Fibroblast of skin of left quadriceps (primary cell): ENCODE data around the gene DENND5B.
"Not testable (repeated sequence)": the region's sequence is repeated elsewhere in the genome, so short reads cannot be mapped to it uniquely, and the experiment has no call there.

Experiments used
- DNase-seq, 2 experiments: peaks; one replicate each; pipeline ENCODE4 v3.0.0-alpha.2; 2013; ENCODE audit warnings: low read depth in 2 of 2

DENND5B gene

DNA sequence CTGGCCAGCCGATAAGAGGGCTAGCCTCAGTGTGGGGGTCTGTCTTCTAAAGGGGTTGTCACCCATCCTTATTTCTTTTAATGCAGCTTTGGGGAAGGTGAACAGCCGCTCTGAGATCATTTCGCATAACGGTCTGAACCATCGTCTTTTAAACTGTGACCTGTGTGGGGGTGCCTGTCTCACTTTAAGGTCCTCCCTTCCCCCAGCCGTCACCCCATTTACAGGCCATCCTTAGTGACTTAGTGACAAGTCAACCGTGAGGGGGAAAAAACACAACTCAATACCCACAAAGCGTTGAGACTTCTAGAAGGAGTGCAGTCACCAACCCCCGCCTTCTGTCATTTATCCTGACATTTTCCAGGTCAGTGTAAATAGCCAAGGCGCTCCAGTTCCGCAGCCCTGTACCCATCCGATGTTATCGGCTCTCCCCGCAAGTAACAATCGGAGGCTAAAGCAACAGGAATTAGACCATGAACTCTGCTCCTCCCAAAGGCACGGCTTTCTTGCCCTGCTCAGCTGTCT lies 505 bp upstream of the DENND5B start:
- DNase-seq, result no peak

- peak; percentile 16 to 20 for DNase-seq
Observed at GRCh38 chr12:31589904-31590641, 863 bp downstream of the DENND5B start.

- DNase-seq, result no peak
Observed at GRCh38 chr12:31589598-31589903, 1.4 kb downstream of the DENND5B start.

GRCh38 chr12:31588976-31589375 lies 2.0 kb downstream of the DENND5B start:
- DNase-seq, result no peak

- DNase-seq, result no peak
Observed at GRCh38 chr12:31586728-31587127, 4.2 kb downstream of the DENND5B start.

DNA sequence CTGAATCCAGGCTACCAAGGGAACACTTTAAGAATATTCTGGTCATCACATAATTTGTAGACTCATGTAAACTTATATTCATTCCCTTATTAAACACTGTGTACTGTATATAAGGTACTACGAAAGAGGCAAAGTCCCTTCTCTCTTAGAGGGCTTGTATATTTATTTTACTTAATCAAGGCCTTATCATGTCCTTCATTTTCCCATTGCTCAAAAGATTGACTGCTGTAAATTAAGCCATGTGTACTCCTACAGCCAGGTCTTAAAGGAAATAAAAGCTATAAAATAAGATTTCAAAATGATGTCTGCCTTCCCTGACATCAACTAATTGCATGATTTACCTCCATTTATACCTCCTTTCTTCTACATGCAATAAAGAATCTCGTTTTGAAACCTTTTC lies 5.0 kb downstream of the DENND5B start:
- no peak for DNase-seq

DNA sequence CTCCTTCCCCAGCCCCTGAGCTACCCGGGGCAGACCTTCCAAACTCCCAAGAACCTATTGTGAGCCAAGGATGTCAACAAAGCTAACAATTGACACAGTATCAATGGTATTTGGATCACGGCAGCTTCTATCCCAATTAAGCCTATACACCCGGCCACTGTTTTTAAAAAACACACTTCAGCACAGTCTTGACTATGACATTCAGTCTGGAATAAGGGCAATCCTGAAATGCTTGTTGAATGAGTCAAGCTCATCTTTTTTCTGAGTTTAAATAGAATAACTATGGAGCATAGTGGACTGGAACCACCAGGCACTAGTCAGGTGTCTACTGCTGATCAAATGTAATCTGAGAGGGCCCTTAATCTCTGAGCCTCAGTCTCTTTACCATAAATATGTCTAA lies 5.7 kb downstream of the DENND5B start:
- peak; percentile 18 for DNase-seq

DNA sequence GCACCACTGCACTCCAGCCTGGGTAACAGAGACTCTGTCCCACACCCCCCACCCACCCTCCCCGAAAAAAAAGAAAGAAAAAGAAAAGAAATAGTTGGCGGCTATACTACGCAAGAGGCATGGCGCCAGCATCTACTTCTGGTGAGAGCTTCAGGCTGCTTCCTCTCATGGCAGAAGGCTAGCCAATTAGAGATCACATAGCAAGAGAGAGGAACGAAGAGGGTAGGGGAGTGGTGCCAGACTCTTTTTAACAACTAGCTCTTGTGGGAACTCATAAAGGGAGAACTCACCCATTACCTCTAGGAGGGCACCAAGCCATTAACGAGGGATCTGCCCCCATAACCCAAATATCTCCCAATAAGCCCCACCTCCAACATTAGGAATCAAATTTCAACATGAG lies 6.2 kb downstream of the DENND5B start:
- DNase-seq, result no peak

DNA sequence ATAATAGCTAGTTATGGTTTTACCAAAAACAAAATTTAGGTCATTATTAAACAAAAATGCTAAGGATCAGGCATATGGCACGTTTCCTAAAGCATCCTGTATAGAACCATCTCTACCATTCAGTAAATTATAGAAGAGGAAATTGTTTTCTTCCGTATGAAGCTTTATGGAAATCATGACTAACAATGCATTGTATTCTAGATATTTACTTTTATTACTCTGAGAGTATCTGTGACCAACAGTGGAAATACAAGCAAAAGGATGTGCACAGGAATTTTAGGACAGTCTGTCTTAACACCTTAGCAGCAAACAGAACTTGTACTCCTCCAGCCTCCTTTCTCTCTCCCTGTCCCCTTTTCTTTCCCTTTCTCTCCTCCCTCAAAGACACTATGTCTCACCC lies 7.1 kb downstream of the DENND5B start:
- no peak for DNase-seq

DNA sequence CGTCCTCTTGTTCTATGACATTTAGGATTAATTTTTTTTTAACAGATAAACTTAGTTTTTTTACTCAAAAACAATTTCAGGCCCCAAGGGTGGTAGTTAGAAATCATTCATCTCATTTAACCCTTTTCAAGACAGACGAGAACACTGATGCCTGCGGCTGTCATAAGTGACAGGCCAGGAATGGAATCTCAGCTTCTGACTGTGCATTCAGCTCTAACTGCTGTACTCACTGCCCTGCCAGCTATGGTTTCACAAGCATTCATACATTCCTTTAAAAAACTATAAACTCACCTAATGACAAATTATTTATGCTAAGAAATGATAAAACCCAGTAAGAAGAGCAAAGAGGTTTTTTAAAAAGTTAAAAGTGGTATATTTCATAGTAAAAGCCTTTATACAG lies 8.8 kb downstream of the DENND5B start:
- DNase-seq, result peak; percentile 26 to 37

- DNase-seq, result peak; percentile 36 to 40
Observed at GRCh38 chr12:31578632-31579031, 12.3 kb downstream of the DENND5B start.

- no peak for DNase-seq
Observed at GRCh38 chr12:31574803-31575575, 15.9 kb downstream of the DENND5B start.

DNA sequence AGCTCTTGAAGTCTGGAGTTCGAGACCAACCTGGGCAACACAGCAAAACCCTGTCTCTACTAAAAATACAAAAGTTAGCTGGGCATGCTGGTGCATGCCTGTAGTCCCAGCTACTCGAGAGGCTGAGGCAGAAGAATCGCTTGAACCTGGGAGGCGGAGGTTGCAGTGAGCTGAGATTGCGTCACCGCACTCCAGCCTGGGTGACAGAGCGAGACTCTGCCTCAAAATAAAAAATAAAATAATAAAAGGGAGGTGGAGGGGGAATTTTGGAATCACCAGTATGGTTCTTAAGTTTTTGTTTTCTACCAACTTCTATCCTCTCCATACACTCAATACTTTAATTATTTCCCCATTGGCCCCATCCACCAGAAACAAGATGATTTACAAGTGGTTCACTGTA lies 16.6 kb downstream of the DENND5B start:
- DNase-seq, result not testable (repeated sequence)

GRCh38 chr12:31572900-31573600 lies 17.9 kb downstream of the DENND5B start:
- DNase-seq, result no peak

GRCh38 chr12:31570880-31571279 lies 20.1 kb downstream of the DENND5B start:
- DNase-seq, result no peak

DNA sequence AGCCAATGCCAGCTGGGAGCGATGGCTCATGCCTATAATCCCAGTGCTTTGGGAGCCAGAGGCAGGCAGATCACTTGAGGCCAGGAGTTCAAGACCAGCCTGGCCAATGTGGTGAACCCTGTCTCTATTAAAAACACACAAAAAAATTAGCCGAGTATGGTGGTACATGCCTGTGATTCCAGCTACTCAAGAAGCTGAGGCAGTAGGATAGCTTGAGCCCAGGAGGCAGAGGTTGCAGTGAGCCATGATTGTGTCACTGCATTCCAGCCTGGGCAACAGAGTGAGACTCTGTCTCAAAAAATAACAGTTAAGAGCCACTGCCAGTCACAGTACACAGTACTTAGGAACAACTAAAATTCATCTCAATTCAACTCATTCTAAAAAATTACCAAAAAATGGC lies 21.4 kb downstream of the DENND5B start:
- DNase-seq, result not testable (repeated sequence)

GRCh38 chr12:31568498-31568897 lies 22.4 kb downstream of the DENND5B start:
- DNase-seq, result no peak

DNA sequence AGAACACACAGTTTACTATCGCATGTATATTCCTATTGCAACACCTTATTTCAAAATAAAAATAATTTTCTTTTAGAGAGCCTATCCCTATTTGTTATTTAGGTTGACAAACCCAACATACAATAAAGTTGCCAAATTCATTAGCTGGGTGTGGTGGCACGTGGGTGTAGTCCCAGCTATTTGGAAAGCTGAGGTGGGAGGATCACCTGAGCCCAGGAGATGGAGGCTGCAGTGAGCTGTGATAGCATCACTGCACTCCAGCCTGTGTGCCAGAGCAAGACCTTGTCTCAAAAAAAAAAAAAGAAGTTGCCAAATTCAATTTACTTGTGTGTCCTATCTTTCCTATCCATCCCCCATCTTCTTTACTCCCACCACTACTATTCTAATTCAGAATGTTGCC lies 23.9 kb downstream of the DENND5B start:
- DNase-seq, result no peak

- DNase-seq, result no peak
Observed at GRCh38 chr12:31566547-31566946, 24.4 kb downstream of the DENND5B start.

- DNase-seq, result no peak
Observed at GRCh38 chr12:31562594-31563328, 28.2 kb downstream of the DENND5B start.

DNA sequence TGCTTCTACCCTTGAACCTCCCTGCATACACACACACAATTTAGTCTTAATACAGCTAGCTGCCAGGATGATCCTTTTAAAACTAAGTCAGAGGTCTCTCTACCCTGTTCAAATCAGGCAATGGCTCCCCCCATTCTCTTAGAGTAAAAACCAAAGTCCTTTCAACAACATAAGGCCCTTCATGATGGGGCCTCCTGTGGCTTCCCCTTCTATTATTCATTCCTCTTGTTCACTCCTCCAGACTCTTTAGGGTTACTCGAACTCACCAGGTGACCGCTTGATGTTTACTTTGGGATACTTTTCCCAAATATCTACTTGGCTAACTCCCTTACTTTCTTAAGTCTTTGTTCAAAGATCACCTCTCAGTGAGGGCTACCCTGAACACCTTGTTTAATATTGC lies 30.4 kb downstream of the DENND5B start:
- DNase-seq, result no peak

GRCh38 chr12:31558521-31558920 lies 32.4 kb downstream of the DENND5B start:
- DNase-seq, result no peak
